K562 (cell line): ENCODE measurements around the gene PSMB11. TPM values are rescaled to one million over a fixed set of nuclear protein-coding genes. Genes with fewer than 3 reads are reported as not detected.

Source experiments
- CBX5 ChIP-seq: IDR thresholded peaks from 2 replicates; pipeline ENCODE4 v1.6.1; 2014; ENCODE audit warnings: low read depth, borderline replicate concordance
- CCNT2 ChIP-seq: IDR thresholded peaks from 2 replicates; pipeline ENCODE4 v1.6.1; 2011; ENCODE audit warnings: borderline replicate concordance, low read depth, mild to moderate bottlenecking, moderate library complexity, mixed read lengths, low read length; ENCODE audit not compliant: insufficient read length; ENCODE audit errors: extremely low read depth
- CEBPG ChIP-seq, 3 experiments: fragments of 200-800 bp in 1 of 3; sonication (Bioruptor generic) in 1 of 3; sonication (generic) in 1 of 3; formaldehyde crosslinking in 1 of 3; IDR thresholded peaks in 2 of 3; conservative IDR thresholded peaks in 1 of 3; 2 replicates each; pipeline versions ENCODE4 v1.6.1 to v1.8.0; 2016 to 2022; ENCODE audit warnings: missing compliant biosample characterization in 2 of 3, missing genetic modification characterization in 2 of 3, mild to moderate bottlenecking in 1 of 3, missing genetic modification reagents in 1 of 3
- COPS2 ChIP-seq: fragments of 450-650 bp; conservative IDR thresholded peaks from 2 replicates; pipeline ENCODE4 v1.6.1; 2016; ENCODE audit warnings: mild to moderate bottlenecking, moderate library complexity
- CSDE1 ChIP-seq, 2 experiments: fragments of 450-650 bp; IDR thresholded peaks; 2 replicates each; pipeline ENCODE4 v1.6.1; 2016; ENCODE audit warnings: mild to moderate bottlenecking in 1 of 2
- DMBX1 ChIP-seq: fragments of 250-450 bp; sonication (Bioruptor Pico); IDR thresholded peaks from 2 replicates; pipeline ENCODE4 v1.8.0; 2022; ENCODE audit warnings: inconsistent platforms, mild to moderate bottlenecking, moderate library complexity, borderline replicate concordance
- ETV5 ChIP-seq: sonication (generic); formaldehyde crosslinking; IDR thresholded peaks from 2 replicates; pipeline ENCODE4 v1.4.0; 2020; ENCODE audit warnings: low read depth, mild to moderate bottlenecking, missing genetic modification reagents
- FOSL1 ChIP-seq: fragments of 200-800 bp; sonication (Bioruptor generic); conservative IDR thresholded peaks from 2 replicates; pipeline ENCODE4 v1.6.1; 2016; ENCODE audit warnings: missing genetic modification characterization, missing compliant biosample characterization
- FUS ChIP-seq: fragments of 200-400 bp; formaldehyde crosslinking; optimal IDR thresholded peaks from 2 replicates; pipeline ENCODE3; 2017; ENCODE audit warnings: low read depth, low read length
- HOXB6 ChIP-seq: fragments of 250-450 bp; sonication (Bioruptor Pico); IDR thresholded peaks from 2 replicates; pipeline ENCODE4 v1.5.1; 2022; ENCODE audit warnings: mild to moderate bottlenecking, borderline replicate concordance
- JUND ChIP-seq, 2 experiments: IDR thresholded peaks; 2 replicates in 1 of 2; 3 replicates in 1 of 2; pipeline ENCODE4 v1.6.1; 2011; ENCODE audit warnings: borderline replicate concordance in 2 of 2, low read depth in 2 of 2, low read length in 2 of 2, improper control_type of control experiment in 1 of 2, missing biosample characterization in 1 of 2, missing genetic modification characterization in 1 of 2, missing genetic modification reagents in 1 of 2
- MAFK ChIP-seq: IDR thresholded peaks from 2 replicates; pipeline ENCODE4 v1.6.1; 2011; ENCODE audit warnings: low read length, improper control_type of control experiment
- MTA1 ChIP-seq: fragments of 450-650 bp; IDR thresholded peaks from 2 replicates; pipeline ENCODE4 v1.6.1; 2017; ENCODE audit warnings: borderline replicate concordance
- POLR2AphosphoS5 ChIP-seq: IDR thresholded peaks from 2 replicates; pipeline ENCODE4 v1.6.1; 2011; ENCODE audit warnings: mild to moderate bottlenecking, low read depth, low read length, moderate library complexity; ENCODE audit not compliant: control insufficient read depth, insufficient read depth
- RHOXF2B ChIP-seq: fragments of 250-450 bp; sonication (Bioruptor Pico); conservative IDR thresholded peaks from 2 replicates; pipeline ENCODE4 v1.5.1; 2021
- SLC30A9 ChIP-seq: fragments of 250-450 bp; sonication (Bioruptor Pico); IDR thresholded peaks from 2 replicates; pipeline ENCODE4 v1.8.0; 2022; ENCODE audit warnings: mild to moderate bottlenecking, moderate library complexity
- SOX6 ChIP-seq: fragments of 450-650 bp; IDR thresholded peaks from 2 replicates; pipeline ENCODE4 v1.6.1; 2014; ENCODE audit warnings: mild to moderate bottlenecking
- SUPT5H ChIP-seq: fragments of 450-650 bp; IDR thresholded peaks from 2 replicates; pipeline ENCODE4 v1.6.1; 2016
- TRIM24 ChIP-seq, 2 experiments: fragments of 450-650 bp; IDR thresholded peaks; 2 replicates each; pipeline ENCODE4 v1.6.1; 2016
- U2AF1 ChIP-seq: fragments of 200-400 bp; formaldehyde crosslinking; optimal IDR thresholded peaks from 2 replicates; pipeline ENCODE3; 2017; ENCODE audit warnings: mild to moderate bottlenecking, low read depth, low read length, moderate library complexity
- ZKSCAN3 ChIP-seq: fragments of 250-450 bp; sonication (Bioruptor Pico); IDR thresholded peaks from 2 replicates; pipeline ENCODE4 v1.4.0; 2020
- ZNF146 ChIP-seq: IDR thresholded peaks from one replicate; pipeline ENCODE4 v1.6.1; 2018; ENCODE audit warnings: missing compliant biosample characterization; ENCODE audit not compliant: unreplicated experiment
- ZNF589 ChIP-seq: fragments of 200-800 bp; sonication (Bioruptor generic); IDR thresholded peaks from 2 replicates; pipeline ENCODE4 v1.6.1; 2016; ENCODE audit warnings: low read depth, missing genetic modification characterization, missing compliant biosample characterization
- polyA plus RNA-seq, 8 experiments: library from polyadenylated mRNA; depleted of rRNA in 4 of 8; stranded (reverse) in 5 of 8; unstranded in 3 of 8; fragments of >200 nt; fragmentation: Nextera tagmentation in 2 of 8; fragmentation: Illumina TruSeq in 1 of 8; extraction: Ambion mirVana in 2 of 8; extraction: Trizol in 1 of 8; gene quantifications; 2 replicates each; pipeline versions ENCODE4 v1.2.1 to v1.2.3, GENCODE V29; 2011 to 2014; ENCODE audit warnings: inconsistent platforms in 1 of 8, missing spikeins in 1 of 8
- total RNA-seq, 7 experiments: library from RNA; depleted of rRNA in 6 of 7; stranded (reverse); fragments of >200 nt in 6 of 7; fragmentation: Illumina TruSeq in 2 of 7; extraction: Trizol in 2 of 7; gene quantifications; 2 replicates each; pipeline versions ENCODE4 v1.2.1 to v1.2.3, GENCODE V29; 2011 to 2021; ENCODE audit warnings: low replicate concordance in 1 of 7
- TF ChIP-seq, protein P1 (sequence below): fragments of 250-450 bp; sonication (Bioruptor Pico); IDR thresholded peaks from 2 replicates; pipeline ENCODE4 v1.8.0; 2022; ENCODE audit warnings: moderate library complexity, mild to moderate bottlenecking, inconsistent platforms
- TF ChIP-seq, protein P2 (sequence below): fragments of 450-650 bp; IDR thresholded peaks from one replicate; pipeline ENCODE4 v1.6.1; 2018; ENCODE audit warnings: mild to moderate bottlenecking, moderate library complexity; ENCODE audit not compliant: partially characterized antibody
- TF ChIP-seq, protein P3 (sequence below): fragments of 450-650 bp; formaldehyde crosslinking; IDR thresholded peaks from 2 replicates; pipeline ENCODE4 v1.4.0; 2020; ENCODE audit warnings: mild to moderate bottlenecking

The PSMB11 gene
- total and polyA plus RNA-seq, 9 of the 15 experiments (the other 6 are each of a cell fraction or from before 2014, with no cell fraction given): not detected

DNA sequence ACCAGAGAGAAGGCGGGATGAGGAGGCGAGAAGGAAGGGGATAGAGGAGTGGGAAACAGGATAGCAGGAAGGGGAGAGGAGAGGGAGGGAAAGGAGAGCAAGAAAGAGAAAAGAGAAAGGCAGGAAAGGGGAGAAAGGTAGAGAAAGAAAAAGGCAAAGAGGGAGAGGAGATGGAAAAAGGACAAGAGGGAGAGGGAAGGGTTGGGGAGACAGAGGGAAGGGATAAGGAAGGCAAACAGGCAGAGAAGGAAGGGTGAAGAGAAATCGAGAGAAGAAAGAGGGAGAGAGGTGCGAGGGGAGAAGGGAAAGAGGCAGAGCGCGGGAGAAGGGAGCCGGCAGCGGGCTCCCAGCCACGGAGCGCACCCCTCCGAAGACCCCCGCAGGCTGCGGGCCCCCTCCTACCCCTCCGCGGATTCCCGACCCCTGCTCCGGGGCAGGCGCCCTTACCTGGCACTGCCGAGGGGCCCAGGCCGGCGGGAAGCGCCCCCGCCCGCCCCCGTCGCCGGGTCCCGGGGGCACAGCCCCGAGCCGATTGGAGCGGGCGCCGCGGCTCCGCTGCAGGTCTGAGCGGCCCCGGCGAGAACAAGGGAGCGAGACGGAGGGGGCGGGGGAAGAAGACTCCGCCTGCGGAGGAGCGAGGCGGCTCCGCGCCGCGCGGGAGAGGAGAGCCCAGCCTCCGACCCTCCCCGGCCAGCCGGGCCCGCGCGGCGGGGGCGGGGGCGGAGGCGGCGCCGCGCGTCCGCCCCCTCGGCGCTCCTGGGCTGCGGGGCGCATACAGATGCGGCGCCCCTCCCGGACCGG, 15.1 kb downstream of the PSMB11 start, which contains the start of gene CDH24 (continued):
- TF ChIP-seq, protein P1, sequence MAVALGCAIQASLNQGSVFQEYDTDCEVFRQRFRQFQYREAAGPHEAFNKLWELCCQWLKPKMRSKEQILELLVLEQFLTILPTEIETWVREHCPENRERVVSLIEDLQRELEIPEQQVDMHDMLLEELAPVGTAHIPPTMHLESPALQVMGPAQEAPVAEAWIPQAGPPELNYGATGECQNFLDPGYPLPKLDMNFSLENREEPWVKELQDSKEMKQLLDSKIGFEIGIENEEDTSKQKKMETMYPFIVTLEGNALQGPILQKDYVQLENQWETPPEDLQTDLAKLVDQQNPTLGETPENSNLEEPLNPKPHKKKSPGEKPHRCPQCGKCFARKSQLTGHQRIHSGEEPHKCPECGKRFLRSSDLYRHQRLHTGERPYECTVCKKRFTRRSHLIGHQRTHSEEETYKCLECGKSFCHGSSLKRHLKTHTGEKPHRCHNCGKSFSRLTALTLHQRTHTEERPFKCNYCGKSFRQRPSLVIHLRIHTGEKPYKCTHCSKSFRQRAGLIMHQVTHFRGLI (CRISPR knock-in tag): no peak
- TF ChIP-seq HOXB6 (CRISPR knock-in tag) (no peak), RHOXF2B (CRISPR knock-in tag) (no peak), SLC30A9 (CRISPR knock-in tag) (no peak), MTA1 (peak; percentile 81; the same call in 1 of the 2 replicates), JUND (IDR thresholded peaks at IDR 0.05; ENCODE audit: borderline replicate concordance, low read depth, low read length) (no peak), JUND (tag; IDR thresholded peaks at IDR 0.05; ENCODE audit: borderline replicate concordance, low read depth, low read length) (no peak), CSDE1 (IDR thresholded peaks at IDR 0.05) (no peak), ZNF589 (no peak), MAFK (no peak), TRIM24 (IDR thresholded peaks at IDR 0.05) (peak in 1 of 2 experiments; percentile 40; a peak in 1 of 4 replicates), ZKSCAN3 (CRISPR knock-in tag) (no peak), DMBX1 (CRISPR knock-in tag) (no peak), COPS2 (no peak), ETV5 (CRISPR knock-in tag) (no peak), FUS (no peak), SUPT5H (no peak), CBX5 (no peak), SOX6 (no peak), CCNT2 (peak; percentile 64), U2AF1 (no peak), ZNF146 (no peak), POLR2AphosphoS5 (0 out of 2 replicates have a peak, but pooled peaks have one; percentile 35), FOSL1 (tag) (no peak), CEBPG (CRISPR knock-in tag; IDR thresholded peaks at IDR 0.05) (no peak), CEBPG (tag; conservative IDR thresholded peaks at IDR 0.05 in 1 of 2, IDR thresholded peaks at IDR 0.05 in 1 of 2) (no peak)
- TF ChIP-seq, protein P2, sequence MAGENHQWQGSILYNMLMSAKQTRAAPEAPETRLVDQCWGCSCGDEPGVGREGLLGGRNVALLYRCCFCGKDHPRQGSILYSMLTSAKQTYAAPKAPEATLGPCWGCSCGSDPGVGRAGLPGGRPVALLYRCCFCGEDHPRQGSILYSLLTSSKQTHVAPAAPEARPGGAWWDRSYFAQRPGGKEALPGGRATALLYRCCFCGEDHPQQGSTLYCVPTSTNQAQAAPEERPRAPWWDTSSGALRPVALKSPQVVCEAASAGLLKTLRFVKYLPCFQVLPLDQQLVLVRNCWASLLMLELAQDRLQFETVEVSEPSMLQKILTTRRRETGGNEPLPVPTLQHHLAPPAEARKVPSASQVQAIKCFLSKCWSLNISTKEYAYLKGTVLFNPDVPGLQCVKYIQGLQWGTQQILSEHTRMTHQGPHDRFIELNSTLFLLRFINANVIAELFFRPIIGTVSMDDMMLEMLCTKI: no peak
- TF ChIP-seq, protein P3, sequence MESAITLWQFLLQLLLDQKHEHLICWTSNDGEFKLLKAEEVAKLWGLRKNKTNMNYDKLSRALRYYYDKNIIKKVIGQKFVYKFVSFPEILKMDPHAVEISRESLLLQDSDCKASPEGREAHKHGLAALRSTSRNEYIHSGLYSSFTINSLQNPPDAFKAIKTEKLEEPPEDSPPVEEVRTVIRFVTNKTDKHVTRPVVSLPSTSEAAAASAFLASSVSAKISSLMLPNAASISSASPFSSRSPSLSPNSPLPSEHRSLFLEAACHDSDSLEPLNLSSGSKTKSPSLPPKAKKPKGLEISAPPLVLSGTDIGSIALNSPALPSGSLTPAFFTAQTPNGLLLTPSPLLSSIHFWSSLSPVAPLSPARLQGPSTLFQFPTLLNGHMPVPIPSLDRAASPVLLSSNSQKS (CRISPR knock-in tag): no peak
